ENCODE measurements around the gene DDOST.
"Not testable (repeated sequence)": the region's sequence is repeated elsewhere in the genome, so short reads cannot be mapped to it uniquely, and the experiment has no call there.

Gene DDOST

GRCh38 chr1:20619999-20620398 lies 41.2 kb downstream of the DDOST start:
- no peak for DNase-seq

GRCh38 chr1:20618550-20618949 lies 42.6 kb downstream of the DDOST start:
- DNase-seq, result no peak

DNA sequence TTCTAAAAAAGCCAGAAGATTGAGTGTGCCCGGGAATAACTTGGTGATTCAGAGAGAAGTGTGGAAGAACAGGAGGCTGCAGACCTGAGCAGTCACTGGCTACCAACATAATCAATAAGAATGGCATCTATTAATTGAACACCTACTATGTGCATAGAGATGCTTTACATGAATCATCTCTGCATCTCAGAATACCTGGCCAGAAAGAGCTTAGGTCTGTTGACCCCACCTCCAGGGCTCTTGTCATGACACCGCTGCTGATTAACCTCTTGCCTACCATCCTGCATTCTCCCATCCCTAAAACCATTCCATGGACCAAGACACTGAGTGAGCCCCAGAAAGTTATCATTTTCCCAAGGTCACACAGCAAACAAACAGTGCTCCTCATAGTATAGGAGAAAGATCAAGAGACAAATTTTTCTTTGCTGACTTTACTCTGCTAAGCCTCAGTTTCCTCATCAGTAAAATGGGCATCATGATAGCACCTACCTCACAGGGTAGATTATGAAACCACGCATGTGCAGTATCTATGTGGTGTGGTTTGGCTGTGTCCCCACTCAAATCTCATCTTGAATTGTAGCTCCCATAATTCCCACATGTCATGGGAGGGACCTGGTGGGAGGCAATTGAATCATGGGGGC lies 44.2 kb downstream of the DDOST start:
- no peak for DNase-seq

DNA sequence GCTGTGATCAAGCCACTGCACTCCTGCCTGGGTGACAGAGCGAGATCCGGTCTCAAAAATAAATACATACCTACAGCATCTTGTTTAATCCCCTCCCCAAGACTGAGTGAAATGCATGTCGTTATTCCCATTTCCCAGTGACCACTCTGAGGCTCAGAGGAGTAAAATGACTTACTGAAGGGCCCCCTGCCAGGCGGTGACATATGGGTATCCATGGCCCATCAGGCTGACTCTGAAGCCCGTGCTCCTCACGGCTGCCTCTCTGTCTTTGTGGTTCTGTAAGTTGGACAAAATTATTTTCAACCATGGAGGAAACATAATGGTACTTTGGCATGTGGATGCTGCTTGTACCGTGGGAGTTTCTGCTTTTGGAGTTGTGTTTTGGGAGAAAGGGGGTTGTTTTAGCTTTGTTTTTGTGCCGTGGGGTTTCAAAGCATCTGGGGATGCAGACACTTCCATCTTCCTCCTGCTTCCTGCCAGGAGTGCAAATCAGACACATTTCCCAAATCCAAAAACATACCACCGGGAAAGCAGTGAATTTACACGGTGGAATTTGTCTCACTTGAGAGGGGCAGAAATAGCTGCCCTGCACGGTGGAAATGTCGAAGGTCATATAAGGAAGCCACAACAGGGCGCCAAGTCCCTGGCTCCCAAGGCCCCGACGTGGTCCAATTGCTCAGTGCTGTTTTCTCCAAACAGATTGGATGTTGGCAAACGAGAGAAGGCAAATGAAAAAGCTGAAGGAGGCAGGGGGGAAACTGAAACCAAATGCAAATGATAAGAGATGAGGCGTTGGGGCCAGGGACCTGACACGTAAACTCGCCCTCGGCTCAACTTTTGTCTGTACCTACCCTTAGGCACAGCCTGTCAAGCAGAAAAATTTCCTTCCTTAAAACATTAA lies 45.0 kb downstream of the DDOST start:
- no peak for DNase-seq

DNA sequence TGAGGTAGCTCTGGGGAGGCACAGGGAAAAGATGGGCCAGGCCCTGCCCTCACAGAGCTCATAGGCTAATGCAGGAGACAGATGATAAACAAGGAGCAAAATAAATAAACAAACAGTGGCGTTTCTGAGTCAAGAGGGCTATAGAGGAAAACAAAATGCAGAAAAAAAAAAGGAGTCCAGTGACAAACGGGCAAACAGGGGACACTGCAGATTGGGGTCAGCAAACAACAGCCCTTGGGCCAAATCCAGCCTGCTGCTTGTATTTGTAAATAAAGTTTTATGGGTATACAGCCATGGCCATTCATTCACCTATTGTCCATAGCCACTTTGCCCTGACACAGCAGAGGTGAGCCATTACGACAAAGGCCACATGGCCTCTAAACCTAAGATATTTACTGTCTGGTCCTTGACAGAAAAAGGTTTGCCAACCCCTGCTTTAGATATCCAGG lies 47.0 kb downstream of the DDOST start:
- no peak for DNase-seq

GRCh38 chr1:20612221-20612746 lies 48.9 kb downstream of the DDOST start:
- DNase-seq, result no peak

DNA sequence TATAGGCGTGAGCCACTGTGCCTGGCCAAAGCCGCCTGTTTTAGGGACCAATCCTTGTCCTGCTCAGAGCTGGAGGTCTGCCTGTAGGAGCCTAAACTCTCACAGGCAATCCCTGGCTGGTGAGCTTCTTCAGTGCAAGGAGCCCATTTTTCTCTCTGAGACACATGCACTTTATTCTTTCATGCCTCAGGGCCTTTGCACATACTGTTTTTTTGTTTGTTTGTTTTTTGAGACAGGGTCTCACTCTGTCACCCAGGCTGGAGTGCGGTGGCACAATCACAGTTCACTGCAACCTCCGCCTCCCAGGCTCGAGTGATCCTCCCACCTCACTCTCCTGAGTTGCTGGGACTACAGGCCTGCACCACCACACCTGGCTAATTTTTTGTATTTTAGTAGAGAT lies 49.5 kb downstream of the DDOST start:
- DNase-seq, result no peak

GRCh38 chr1:20610970-20611369 lies 50.2 kb downstream of the DDOST start:
- DNase-seq, result no peak

GRCh38 chr1:20609541-20609940 lies 51.6 kb downstream of the DDOST start:
- DNase-seq, result no peak

GRCh38 chr1:20606801-20607570 lies 54.2 kb downstream of the DDOST start:
- DNase-seq, result not testable (repeated sequence)

DNA sequence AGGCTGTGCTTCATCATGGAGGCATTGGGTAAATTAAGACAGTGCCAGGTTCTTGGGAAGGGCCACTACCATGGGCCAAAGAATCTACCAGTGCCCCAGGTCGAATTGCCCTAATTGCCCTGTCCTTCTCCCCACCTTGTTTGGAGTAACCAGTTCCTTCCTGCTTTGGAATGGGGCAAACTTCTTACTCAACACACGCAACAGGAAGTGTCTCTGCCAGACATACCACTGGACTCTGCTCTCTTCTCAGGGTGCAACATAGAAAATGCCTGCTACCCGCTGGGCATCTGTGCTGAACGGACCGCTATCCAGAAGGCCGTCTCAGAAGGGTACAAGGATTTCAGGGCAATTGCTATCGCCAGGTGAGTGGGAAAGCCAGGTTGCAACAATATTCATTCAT lies 56.5 kb downstream of the DDOST start:
- DNase-seq, result no peak

- DNase-seq, result no peak
Measured at GRCh38 chr1:20603504-20604464, 57.4 kb downstream of the DDOST start.

DNA sequence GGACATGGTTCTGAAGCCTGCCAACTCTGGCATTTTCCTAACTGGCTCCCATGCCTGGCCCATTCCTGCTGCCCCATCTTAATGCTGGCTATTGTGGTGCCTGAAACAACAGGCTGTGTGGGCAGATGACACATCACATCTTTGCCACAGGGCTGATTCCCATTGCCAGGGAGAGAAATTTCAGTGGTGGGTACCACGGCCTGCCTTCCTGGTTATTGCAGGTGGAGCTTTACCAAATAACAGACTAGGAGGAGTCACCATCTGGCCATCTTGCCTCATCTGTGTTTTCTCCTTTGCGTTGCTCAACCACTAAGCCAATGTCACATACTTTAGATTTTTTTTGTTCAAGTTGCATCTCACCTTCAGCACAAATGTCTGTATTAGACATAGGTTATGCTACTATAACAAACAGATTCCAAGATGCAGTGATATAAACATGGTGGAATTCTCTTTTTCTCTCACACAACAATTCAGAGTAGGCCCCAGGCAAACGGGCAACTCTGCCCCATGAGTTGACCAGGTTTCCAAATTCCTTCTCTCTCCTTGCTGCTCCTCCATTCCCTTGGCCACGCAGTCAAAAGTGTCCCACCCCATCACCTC lies 58.2 kb downstream of the DDOST start:
- DNase-seq, result no peak
